Measurements from ENCODE around the gene RAB3A. TPM values are rescaled to one million over a fixed set of nuclear protein-coding genes. Genes with fewer than 3 reads are reported as not detected.

The RAB3A gene
- total and polyA plus RNA-seq, 9 of the 15 experiments (the other 6 are each of a cell fraction or from before 2014, with no cell fraction given): 0.17 to 5.1 (median 0.90) TPM; not detected in 1

GRCh38 chr19:18239303-18239702 is 35.5 kb upstream of the RAB3A start (continued):
- TF ChIP-seq, protein P1, sequence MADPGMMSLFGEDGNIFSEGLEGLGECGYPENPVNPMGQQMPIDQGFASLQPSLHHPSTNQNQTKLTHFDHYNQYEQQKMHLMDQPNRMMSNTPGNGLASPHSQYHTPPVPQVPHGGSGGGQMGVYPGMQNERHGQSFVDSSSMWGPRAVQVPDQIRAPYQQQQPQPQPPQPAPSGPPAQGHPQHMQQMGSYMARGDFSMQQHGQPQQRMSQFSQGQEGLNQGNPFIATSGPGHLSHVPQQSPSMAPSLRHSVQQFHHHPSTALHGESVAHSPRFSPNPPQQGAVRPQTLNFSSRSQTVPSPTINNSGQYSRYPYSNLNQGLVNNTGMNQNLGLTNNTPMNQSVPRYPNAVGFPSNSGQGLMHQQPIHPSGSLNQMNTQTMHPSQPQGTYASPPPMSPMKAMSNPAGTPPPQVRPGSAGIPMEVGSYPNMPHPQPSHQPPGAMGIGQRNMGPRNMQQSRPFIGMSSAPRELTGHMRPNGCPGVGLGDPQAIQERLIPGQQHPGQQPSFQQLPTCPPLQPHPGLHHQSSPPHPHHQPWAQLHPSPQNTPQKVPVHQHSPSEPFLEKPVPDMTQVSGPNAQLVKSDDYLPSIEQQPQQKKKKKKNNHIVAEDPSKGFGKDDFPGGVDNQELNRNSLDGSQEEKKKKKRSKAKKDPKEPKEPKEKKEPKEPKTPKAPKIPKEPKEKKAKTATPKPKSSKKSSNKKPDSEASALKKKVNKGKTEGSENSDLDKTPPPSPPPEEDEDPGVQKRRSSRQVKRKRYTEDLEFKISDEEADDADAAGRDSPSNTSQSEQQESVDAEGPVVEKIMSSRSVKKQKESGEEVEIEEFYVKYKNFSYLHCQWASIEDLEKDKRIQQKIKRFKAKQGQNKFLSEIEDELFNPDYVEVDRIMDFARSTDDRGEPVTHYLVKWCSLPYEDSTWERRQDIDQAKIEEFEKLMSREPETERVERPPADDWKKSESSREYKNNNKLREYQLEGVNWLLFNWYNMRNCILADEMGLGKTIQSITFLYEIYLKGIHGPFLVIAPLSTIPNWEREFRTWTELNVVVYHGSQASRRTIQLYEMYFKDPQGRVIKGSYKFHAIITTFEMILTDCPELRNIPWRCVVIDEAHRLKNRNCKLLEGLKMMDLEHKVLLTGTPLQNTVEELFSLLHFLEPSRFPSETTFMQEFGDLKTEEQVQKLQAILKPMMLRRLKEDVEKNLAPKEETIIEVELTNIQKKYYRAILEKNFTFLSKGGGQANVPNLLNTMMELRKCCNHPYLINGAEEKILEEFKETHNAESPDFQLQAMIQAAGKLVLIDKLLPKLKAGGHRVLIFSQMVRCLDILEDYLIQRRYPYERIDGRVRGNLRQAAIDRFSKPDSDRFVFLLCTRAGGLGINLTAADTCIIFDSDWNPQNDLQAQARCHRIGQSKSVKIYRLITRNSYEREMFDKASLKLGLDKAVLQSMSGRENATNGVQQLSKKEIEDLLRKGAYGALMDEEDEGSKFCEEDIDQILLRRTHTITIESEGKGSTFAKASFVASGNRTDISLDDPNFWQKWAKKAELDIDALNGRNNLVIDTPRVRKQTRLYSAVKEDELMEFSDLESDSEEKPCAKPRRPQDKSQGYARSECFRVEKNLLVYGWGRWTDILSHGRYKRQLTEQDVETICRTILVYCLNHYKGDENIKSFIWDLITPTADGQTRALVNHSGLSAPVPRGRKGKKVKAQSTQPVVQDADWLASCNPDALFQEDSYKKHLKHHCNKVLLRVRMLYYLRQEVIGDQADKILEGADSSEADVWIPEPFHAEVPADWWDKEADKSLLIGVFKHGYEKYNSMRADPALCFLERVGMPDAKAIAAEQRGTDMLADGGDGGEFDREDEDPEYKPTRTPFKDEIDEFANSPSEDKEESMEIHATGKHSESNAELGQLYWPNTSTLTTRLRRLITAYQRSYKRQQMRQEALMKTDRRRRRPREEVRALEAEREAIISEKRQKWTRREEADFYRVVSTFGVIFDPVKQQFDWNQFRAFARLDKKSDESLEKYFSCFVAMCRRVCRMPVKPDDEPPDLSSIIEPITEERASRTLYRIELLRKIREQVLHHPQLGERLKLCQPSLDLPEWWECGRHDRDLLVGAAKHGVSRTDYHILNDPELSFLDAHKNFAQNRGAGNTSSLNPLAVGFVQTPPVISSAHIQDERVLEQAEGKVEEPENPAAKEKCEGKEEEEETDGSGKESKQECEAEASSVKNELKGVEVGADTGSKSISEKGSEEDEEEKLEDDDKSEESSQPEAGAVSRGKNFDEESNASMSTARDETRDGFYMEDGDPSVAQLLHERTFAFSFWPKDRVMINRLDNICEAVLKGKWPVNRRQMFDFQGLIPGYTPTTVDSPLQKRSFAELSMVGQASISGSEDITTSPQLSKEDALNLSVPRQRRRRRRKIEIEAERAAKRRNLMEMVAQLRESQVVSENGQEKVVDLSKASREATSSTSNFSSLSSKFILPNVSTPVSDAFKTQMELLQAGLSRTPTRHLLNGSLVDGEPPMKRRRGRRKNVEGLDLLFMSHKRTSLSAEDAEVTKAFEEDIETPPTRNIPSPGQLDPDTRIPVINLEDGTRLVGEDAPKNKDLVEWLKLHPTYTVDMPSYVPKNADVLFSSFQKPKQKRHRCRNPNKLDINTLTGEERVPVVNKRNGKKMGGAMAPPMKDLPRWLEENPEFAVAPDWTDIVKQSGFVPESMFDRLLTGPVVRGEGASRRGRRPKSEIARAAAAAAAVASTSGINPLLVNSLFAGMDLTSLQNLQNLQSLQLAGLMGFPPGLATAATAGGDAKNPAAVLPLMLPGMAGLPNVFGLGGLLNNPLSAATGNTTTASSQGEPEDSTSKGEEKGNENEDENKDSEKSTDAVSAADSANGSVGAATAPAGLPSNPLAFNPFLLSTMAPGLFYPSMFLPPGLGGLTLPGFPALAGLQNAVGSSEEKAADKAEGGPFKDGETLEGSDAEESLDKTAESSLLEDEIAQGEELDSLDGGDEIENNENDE (IDR thresholded peaks at IDR 0.05; ENCODE audit: low read depth, low read length): no peak
